PC-9 (cell line): Measurements from ENCODE around the gene CFAP99.

Experiments
- CTCF ChIP-seq: fragments of 200-600 bp; sonication (generic); conservative IDR thresholded peaks from 2 replicates; pipeline ENCODE4 v1.6.1; 2017; ENCODE audit warnings: mixed run types, antibody characterized with exemption, mild to moderate bottlenecking, moderate library complexity
- EZH2 ChIP-seq: fragments of 200-600 bp; sonication (generic); IDR thresholded peaks from 2 replicates; pipeline ENCODE4 v1.8.0; 2017; ENCODE audit warnings: antibody characterized with exemption, low read depth

- TF ChIP-seq CTCF (no peak), EZH2 (no peak)
Measured at GRCh38 chr4:2469192-2469984, 50.6 kb downstream of the CFAP99 start.
